Common myeloid progenitor, CD34-positive (primary cell): ENCODE results near the gene SSBP2.
A peak's percentile ranks its signal among the peaks of the same experiment; 100 is the strongest.

ENCODE experiments used
- CTCF ChIA-PET: fragments of 350-600 bp; sonication (Branson Sonifier 250); formaldehyde crosslinking; loops from one replicate; lab custom pipeline; 2021; ENCODE audit warnings: antibody characterized with exemption; lab: Charles Lee
- POLR2A ChIA-PET: fragments of 350-600 bp; sonication (Branson Sonifier 250); formaldehyde crosslinking; loops from one replicate; lab custom pipeline; 2021; ENCODE audit warnings: antibody characterized with exemption; lab: Charles Lee
- DNase-seq, 3 donors: peaks; one replicate each; pipeline versions ENCODE4 v3.0.0 to v3.0.0-alpha.2; 2013
- H3K27ac ChIP-seq, 2 experiments: 1 replicate in 1 of 2; 2 replicates in 1 of 2; pipeline ENCODE4 v1.7.0; 2013; ENCODE audit warnings: inconsistent platforms in 2 of 2, low read length in 2 of 2, mild to moderate bottlenecking in 2 of 2, low read depth in 1 of 2, moderate library complexity in 1 of 2; ENCODE audit not compliant: severe bottlenecking in 2 of 2, insufficient read depth in 1 of 2, poor library complexity in 1 of 2
- H3K27me3 ChIP-seq, 5 experiments: replicated peaks in 2 of 5; 1 replicate in 3 of 5; 2 replicates in 2 of 5; pipeline versions ENCODE4 v1.6.1 to v1.7.0; 2013; ENCODE audit warnings: low read length in 4 of 5, mild to moderate bottlenecking in 2 of 5, moderate library complexity in 2 of 5, inconsistent platforms in 1 of 5; ENCODE audit not compliant: insufficient read depth in 5 of 5, control insufficient read depth in 4 of 5
- H3K36me3 ChIP-seq, 4 experiments: 1 replicate in 2 of 4; 2 replicates in 2 of 4; pipeline versions ENCODE4 v1.6.1 to v1.7.0; 2013; ENCODE audit warnings: low read length in 3 of 4, control low read depth in 1 of 4, mild to moderate bottlenecking in 1 of 4; ENCODE audit not compliant: control insufficient read depth in 4 of 4, insufficient read depth in 4 of 4
- H3K4me1 ChIP-seq, 4 experiments: 1 replicate in 3 of 4; 2 replicates in 1 of 4; pipeline versions ENCODE4 v1.6.1 to v1.7.1; 2013; ENCODE audit warnings: low read length in 3 of 4, mild to moderate bottlenecking in 3 of 4, control low read depth in 1 of 4, inconsistent platforms in 1 of 4, moderate library complexity in 1 of 4; ENCODE audit not compliant: control insufficient read depth in 4 of 4, insufficient read depth in 4 of 4; ENCODE audit errors: control extremely low read depth in 1 of 4
- H3K4me3 ChIP-seq, 7 experiments: 1 replicate in 4 of 7; 2 replicates in 3 of 7; pipeline versions ENCODE4 v1.5.1 to v1.7.0; 2013; ENCODE audit warnings: mild to moderate bottlenecking in 7 of 7, low read length in 6 of 7, moderate library complexity in 6 of 7, inconsistent platforms in 2 of 7, low read depth in 2 of 7, control low read depth in 1 of 7; ENCODE audit not compliant: insufficient read depth in 4 of 7, control insufficient read depth in 1 of 7; ENCODE audit errors: extremely low read depth in 1 of 7
- H3K9me3 ChIP-seq, 5 experiments: 1 replicate in 4 of 5; 2 replicates in 1 of 5; pipeline versions ENCODE4 v1.6.1 to v1.7.1; 2013; ENCODE audit warnings: low read length in 4 of 5, mild to moderate bottlenecking in 2 of 5, inconsistent platforms in 1 of 5, low read depth in 1 of 5, moderate library complexity in 1 of 5; ENCODE audit not compliant: control insufficient read depth in 4 of 5, insufficient read depth in 2 of 5; ENCODE audit errors: control extremely low read depth in 1 of 5
- WGBS: methylation state at CpG from one replicate; pipeline ENCODE4 v1.1.5; 2013; ENCODE audit not compliant: insufficient coverage; 5-methylcytosine and 5-hydroxymethylcytosine counted together

SSBP2 gene

GRCh38 chr5:81533629-81534405, 217.1 kb downstream of the SSBP2 start:
- H3K36me3 ChIP-seq, result peaks cover 5 to 7% (median 6%) of the 10 kb centered on the region in 4 experiments
- ChIA-PET POLR2A (no interaction called here), CTCF (interaction anchor here (0.9 to 2.2 kb wide), 3 partner anchors 9 to 17 kb away, joined by 3 to 5 read pairs (median 3); no protein-coding TSS in a partner anchor)
- no CpG with 5 or more reads among the region's 2 CpGs for WGBS
- H3K4me1 ChIP-seq, result peaks cover 6 to 42% (median 29%) of the 10 kb centered on the region in 4 experiments
- peaks cover 0 to 3% (median 0%) of the 10 kb centered on the region in 5 experiments for H3K9me3 ChIP-seq
- peak in 2 of 3 donors; percentile 44 to 65 for DNase-seq
- peak overlapping the region in 1 of 7 experiments; percentile 40 for H3K4me3 ChIP-seq
- H3K27ac ChIP-seq, result peak overlapping the region in 1 of 2 experiments; percentile 70
- H3K27me3 ChIP-seq, result no peaks in the 10 kb centered on the region

GRCh38 chr5:81530919-81531318, 220.0 kb downstream of the SSBP2 start:
- Histone ChIP-seq H3K4me3 (no peak overlapping the region), H3K27me3 (no peaks in the 10 kb centered on the region), H3K4me1 (peaks cover 6 to 29% (median 17%) of the 10 kb centered on the region in 4 experiments), H3K9me3 (no peaks in the 10 kb centered on the region), H3K36me3 (peaks cover 0 to 6% (median 1%) of the 10 kb centered on the region in 4 experiments), H3K27ac (no peak overlapping the region)
- 100% methylated on average over 1 of the region's 1 CpG for WGBS
- ChIA-PET CTCF (interaction anchor here (1.0 to 1.7 kb wide), 2 partner anchors 14 to 22 kb away, joined by 3 to 7 read pairs; no protein-coding TSS in a partner anchor), POLR2A (no interaction called here)
- DNase-seq, result peak in 2 of 3 donors; percentile 32 to 58

- Histone ChIP-seq H3K36me3 (peaks cover 0 to 4% (median 2%) of the 10 kb centered on the region in 4 experiments), H3K4me3 (no peak overlapping the region), H3K27me3 (no peaks in the 10 kb centered on the region), H3K4me1 (peaks cover 0 to 2% (median under 1%) of the 10 kb centered on the region in 4 experiments), H3K27ac (no peak overlapping the region), H3K9me3 (no peaks in the 10 kb centered on the region)
- no CpG with 5 or more reads among the region's 2 CpGs for WGBS
- POLR2A ChIA-PET, result no interaction called here
- DNase-seq, result peak in 2 of 3 donors; percentile 51 to 57
- CTCF ChIA-PET, result interaction anchor here (1.0 kb wide), 1 partner anchor 13 kb away, joined by 3 read pairs; no protein-coding TSS in a partner anchor
Measured at GRCh38 chr5:81525690-81526089, 225.2 kb downstream of the SSBP2 start.

- ChIA-PET POLR2A (no interaction called here), CTCF (interaction anchor here (0.9 to 2.3 kb wide), 6 partner anchors 8 to 33 kb away, joined by 3 to 5 read pairs (median 4); no protein-coding TSS in a partner anchor)
- Histone ChIP-seq H3K27me3 (no peaks in the 10 kb centered on the region), H3K27ac (no peak overlapping the region), H3K4me1 (peaks cover 0 to 2% (median 0%) of the 10 kb centered on the region in 4 experiments), H3K4me3 (no peak overlapping the region), H3K9me3 (no peaks in the 10 kb centered on the region), H3K36me3 (peaks cover 0 to 3% (median 1%) of the 10 kb centered on the region in 4 experiments)
- DNase-seq, result no peak
Measured at GRCh38 chr5:81524015-81524414, 226.9 kb downstream of the SSBP2 start.

- no peak overlapping the region for H3K4me3 ChIP-seq
- H3K4me1 ChIP-seq, result peaks cover 0 to 2% (median 0%) of the 10 kb centered on the region in 4 experiments
- ChIA-PET CTCF (interaction anchor here (1.4 to 2.3 kb wide), 3 partner anchors 11 to 34 kb away, joined by 4 to 5 read pairs (median 5); no protein-coding TSS in a partner anchor), POLR2A (no interaction called here)
- H3K27ac ChIP-seq, result no peak overlapping the region
- 100% methylated on average over 1 of the region's 1 CpG for WGBS
- no peak for DNase-seq
- no peaks in the 10 kb centered on the region for H3K27me3 ChIP-seq
- no peaks in the 10 kb centered on the region for H3K9me3 ChIP-seq
- H3K36me3 ChIP-seq, result peaks cover 0 to 3% (median 1%) of the 10 kb centered on the region in 4 experiments
Measured at GRCh38 chr5:81522571-81522970, 228.3 kb downstream of the SSBP2 start.

GRCh38 chr5:81520769-81521168, 230.1 kb downstream of the SSBP2 start:
- no peaks in the 10 kb centered on the region for H3K27me3 ChIP-seq
- ChIA-PET POLR2A (no interaction called here), CTCF (interaction anchor here (0.7 kb wide), 1 partner anchor 14 kb away, joined by 3 read pairs; no protein-coding TSS in a partner anchor)
- DNase-seq, result no peak
- peaks cover 0 to 3% (median 1%) of the 10 kb centered on the region in 4 experiments for H3K36me3 ChIP-seq
- H3K27ac ChIP-seq, result no peak overlapping the region
- H3K9me3 ChIP-seq, result no peaks in the 10 kb centered on the region
- H3K4me3 ChIP-seq, result no peak overlapping the region
- peaks cover 0 to 9% (median 6%) of the 10 kb centered on the region in 4 experiments for H3K4me1 ChIP-seq
